HG03095 (cell line): ENCODE results near the gene NSMCE3.

Experiments
- ATAC-seq: cut with Tn5 transposase; IDR thresholded peaks from one replicate; pipeline ENCODE4 v1.9.1; 2021; ENCODE audit warnings: moderate library complexity; ENCODE audit not compliant: unreplicated experiment

Gene NSMCE3

GRCh38 chr15:29269485-29270168 lies at the start of gene NSMCE3:
Gene NSMCE3, minus strand, starts transcription at chr15:29269822. Its CDS starts 117 bp downstream, at chr15:29269705.
- ATAC-seq = peak; percentile 87

DNA sequence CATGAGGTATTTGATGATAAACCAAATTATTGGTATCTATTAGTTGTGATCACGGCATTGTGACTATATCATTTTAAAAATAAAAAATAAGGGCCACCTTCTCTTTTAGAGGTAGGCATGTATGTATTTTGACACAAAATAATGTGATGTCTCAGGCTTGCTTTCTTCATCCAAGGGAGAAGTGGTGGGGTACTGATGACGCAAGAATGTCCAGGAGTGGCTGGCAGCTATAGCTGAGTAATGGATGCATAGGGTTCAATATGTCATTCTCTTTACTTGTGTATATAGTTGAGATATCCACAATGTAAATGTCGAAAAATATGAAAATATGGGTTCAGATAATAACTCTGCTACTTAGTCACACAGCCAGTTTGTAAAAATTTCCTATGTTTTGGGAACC lies 46.8 kb upstream of the NSMCE3 start:
- no peak for ATAC-seq

- ATAC-seq = no peak
Observed at GRCh38 chr15:29312387-29312786, 42.8 kb upstream of the NSMCE3 start.

- ATAC-seq = no peak
Observed at GRCh38 chr15:29311696-29312095, 42.1 kb upstream of the NSMCE3 start.

GRCh38 chr15:29309139-29309538 lies 39.5 kb upstream of the NSMCE3 start:
- no peak for ATAC-seq

GRCh38 chr15:29308299-29308698 lies 38.7 kb upstream of the NSMCE3 start:
- no peak for ATAC-seq

DNA sequence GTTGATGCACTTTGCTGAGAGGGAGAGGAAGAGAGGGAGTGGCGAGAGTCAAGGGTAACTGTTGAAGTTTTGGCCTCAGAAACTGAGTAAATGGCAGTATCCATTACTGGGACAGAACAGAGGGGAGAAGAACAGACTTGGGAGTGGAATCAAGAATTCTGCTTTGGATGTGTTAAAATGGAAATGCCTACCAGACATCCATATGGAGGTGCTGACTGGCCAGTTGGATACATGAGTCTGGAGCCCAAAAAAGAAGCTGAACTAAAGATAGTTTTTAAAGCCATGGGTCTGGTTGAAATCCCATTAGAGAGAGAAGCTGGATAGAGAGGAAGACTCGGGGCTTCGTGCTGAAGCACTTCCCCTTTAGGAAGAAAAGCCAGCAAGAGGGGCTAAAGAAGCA lies 35.9 kb upstream of the NSMCE3 start:
- ATAC-seq = no peak

DNA sequence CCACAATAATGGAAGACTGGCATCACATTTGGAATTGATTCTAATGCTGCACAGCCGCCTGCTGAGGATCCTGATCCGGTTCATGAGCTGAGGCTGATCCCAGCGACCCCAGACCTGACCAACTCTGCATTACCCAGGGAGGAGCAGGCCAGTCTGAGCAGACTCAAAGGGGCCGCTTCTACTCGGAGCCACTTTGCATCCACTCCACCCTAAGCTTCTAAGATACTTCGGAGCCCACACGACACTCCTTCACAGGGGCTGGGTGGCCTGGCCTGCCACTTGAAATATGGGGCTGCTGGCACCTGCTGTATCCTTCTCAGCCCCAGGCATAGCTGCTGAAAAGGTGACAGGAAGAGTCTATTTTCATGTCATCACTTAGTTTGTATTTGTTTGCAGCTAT lies 33.2 kb upstream of the NSMCE3 start:
- no peak for ATAC-seq

GRCh38 chr15:29299784-29300183 lies 30.2 kb upstream of the NSMCE3 start:
- no peak for ATAC-seq

DNA sequence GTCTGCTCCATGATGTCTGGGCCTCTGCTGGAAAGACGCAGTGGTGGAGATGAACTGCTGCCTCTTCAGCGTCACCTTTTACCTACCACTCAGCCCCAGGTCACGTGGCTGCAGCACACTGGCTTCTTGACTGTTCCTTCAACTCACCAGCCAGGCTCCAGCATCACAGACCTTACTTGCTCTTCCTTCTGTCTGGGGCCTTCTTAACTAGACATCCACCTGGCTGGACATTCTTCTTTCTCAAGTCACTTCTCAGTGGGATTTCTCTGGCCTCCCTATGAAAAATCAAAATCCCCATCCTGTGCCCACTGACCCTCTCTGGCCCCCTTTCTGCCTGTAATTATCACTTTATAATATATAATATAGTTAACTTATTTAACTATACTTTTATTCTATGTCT lies 29.7 kb upstream of the NSMCE3 start:
- no peak for ATAC-seq

- no peak for ATAC-seq
Observed at GRCh38 chr15:29294732-29295325, 25.2 kb upstream of the NSMCE3 start.

GRCh38 chr15:29291067-29291845 lies 21.6 kb upstream of the NSMCE3 start:
- ATAC-seq = no peak

GRCh38 chr15:29289173-29289572 lies 19.6 kb upstream of the NSMCE3 start:
- no peak for ATAC-seq

- no peak for ATAC-seq
Observed at GRCh38 chr15:29285386-29285785, 15.8 kb upstream of the NSMCE3 start.

GRCh38 chr15:29283381-29283780 lies 13.8 kb upstream of the NSMCE3 start:
- ATAC-seq = no peak

DNA sequence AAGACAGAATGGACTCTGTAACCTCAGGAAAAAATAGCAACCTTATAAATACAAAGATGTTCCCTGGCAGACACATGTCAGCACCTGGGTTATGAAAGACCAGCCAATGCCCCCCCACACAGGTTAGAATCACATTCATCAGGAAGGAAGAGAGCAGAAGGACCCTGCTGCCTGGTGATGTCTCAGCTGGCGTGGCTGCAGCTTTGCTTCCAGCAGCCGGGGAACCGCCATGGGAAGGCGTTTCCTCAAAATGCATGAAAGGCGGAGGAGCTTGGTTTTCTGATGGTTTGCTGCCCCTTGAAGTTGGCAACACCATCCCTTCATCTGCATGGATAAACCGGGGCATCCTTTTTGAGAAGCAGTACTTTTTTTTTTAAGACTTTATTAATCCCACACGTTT lies 10.9 kb upstream of the NSMCE3 start:
- ATAC-seq = no peak

GRCh38 chr15:29278436-29279105 lies 8.9 kb upstream of the NSMCE3 start:
- no peak for ATAC-seq

DNA sequence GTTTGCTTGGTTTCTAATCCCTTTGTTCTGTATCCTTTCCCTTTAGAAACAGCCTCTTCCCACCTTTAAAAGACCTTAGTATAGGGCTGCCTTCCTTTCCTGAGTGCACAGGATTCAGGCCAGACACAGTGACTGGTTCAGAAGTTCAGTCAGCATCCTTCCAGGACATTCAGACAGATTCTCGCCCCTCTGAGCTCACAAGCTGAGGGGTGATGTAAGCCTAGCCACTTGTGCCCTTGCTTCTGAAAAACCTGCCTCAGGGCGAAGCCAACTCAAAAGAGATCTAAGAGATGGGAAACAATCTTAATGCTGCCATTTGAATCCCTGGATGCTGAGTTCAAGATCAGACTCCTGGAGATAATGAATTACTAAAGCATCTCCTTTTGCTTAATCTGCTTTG lies 6.7 kb upstream of the NSMCE3 start:
- ATAC-seq = no peak

DNA sequence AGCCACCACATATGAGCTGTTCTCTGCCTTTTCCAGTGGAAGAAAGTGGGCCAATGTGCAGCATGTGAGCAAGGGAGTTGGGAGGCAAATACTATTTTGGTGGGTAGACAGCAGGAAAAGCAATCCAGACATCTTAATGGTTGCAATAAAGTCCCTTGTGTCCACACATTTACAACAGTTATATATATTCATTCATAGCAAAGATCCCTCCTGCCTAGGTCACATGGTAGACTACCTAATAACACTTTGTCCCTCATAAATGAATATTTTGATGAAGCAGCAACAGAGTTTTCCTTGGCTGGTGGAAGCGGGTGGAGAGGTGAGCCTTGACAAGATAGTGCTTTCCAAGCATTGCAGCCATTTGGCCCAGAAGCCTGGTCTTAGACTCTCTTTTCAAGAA lies 6.2 kb upstream of the NSMCE3 start:
- no peak for ATAC-seq

DNA sequence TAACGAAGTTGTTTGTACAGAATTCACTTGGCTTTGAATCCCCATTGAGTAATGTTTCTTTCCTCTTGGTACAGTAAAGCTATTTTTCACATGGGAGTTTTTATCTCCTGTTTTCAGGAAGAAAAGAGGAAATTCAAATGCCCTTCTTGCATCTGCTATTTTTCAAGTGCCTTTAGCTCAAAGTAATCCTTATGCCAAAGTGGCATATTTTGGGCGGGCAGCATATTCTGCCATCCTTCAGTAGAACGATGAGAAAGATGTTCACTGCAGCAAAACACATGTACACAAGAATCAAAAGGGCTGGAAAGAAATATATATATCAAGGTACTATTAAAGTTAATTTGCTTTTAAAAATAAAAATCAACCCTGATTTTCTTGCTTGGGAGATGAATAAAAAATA lies 5.3 kb upstream of the NSMCE3 start:
- no peak for ATAC-seq

DNA sequence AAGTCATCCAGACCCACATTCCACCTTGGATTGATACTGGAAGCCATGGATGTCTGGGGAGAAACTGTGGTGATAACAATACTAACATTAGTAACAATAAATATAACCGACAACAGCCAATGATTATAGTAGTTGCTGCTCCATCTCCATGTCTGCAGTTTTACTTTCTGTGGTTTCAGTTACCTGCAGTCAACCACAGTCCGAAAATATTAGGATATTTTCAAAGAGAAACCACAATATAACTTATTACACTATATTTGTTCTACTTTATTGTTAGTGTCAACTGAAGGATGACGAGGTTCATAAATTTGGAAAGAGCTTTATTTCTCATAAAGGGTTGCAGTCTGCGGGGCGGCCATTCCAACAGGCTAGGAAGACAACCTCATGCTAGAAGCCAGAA lies 2.6 kb upstream of the NSMCE3 start:
- no peak for ATAC-seq

- ATAC-seq = no peak
Observed at GRCh38 chr15:29270976-29271375, 1.4 kb upstream of the NSMCE3 start.
